ENCODE measurements around the gene SMIM23.
"Not testable (repeated sequence)": the region's sequence is repeated elsewhere in the genome, so short reads cannot be mapped to it uniquely, and the experiment has no call there.

SMIM23 gene

DNA sequence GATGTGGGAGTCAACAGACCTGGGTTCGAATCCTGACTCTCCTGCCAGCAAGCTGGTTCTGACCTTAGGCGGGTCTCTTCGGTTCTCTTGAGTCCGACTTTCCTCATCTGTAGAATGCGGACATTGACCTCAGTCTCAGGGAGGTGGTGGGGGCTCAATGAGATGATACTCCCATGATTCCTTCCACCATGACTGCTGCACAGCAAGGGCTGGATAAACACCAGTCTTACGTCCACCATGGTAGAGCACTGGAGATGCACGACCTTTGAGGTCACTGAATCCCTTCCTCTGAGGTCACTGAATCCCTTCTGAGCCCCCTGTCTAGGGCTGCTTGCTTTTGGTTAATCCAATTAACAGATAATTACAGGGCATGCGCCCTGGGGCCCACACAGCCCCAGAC is 12.5 kb upstream of the SMIM23 start:
- H3K36me3 ChIP-seq (ENCODE audit: control insufficient read depth, insufficient read depth, low read length), result no peaks in the 10 kb centered on the region
- H3K27ac ChIP-seq (ENCODE audit: low read depth, low read length), result no peak overlapping the region
- H3K9me3 ChIP-seq (ENCODE audit: control insufficient read depth, insufficient read depth, low read length), result no peaks in the 10 kb centered on the region
- peaks cover 4% of the 10 kb centered on the region for H3K4me1 ChIP-seq (ENCODE audit: control insufficient read depth, insufficient read depth, low read length)
- H3K9ac ChIP-seq (ENCODE audit: low read depth, low read length), result no peak overlapping the region
- no peaks in the 10 kb centered on the region for H3K27me3 ChIP-seq (ENCODE audit: control insufficient read depth, insufficient read depth, low read length)
- no peak overlapping the region for H3K4me3 ChIP-seq (ENCODE audit: low read depth, low read length)

DNA sequence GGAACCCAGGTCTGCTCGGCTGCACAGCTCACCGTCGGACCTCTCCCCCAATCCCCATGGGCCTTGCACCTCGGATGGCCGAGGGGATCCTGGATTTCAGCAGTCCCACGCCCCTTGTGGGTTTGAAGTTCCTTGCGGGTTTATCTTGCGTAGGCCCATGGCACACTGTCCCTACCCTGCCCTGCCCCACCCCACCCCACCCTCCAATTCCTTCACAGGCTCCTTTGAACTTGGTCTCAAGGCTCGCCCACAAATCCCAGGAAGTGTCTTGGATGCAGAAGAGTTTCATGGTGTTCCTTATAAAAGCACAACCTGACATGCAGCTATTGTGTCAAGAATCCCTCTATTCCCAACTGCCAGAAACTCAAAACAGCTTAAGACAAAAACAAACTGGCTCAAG is 11.2 kb upstream of the SMIM23 start:
- Histone ChIP-seq H3K36me3 (ENCODE audit: control insufficient read depth, insufficient read depth, low read length) (no peaks in the 10 kb centered on the region), H3K9ac (ENCODE audit: low read depth, low read length) (no peak overlapping the region), H3K4me3 (ENCODE audit: low read depth, low read length) (no peak overlapping the region), H3K9me3 (ENCODE audit: control insufficient read depth, insufficient read depth, low read length) (no peaks in the 10 kb centered on the region), H3K4me1 (ENCODE audit: control insufficient read depth, insufficient read depth, low read length) (peaks cover 4% of the 10 kb centered on the region), H3K27ac (ENCODE audit: low read depth, low read length) (no peak overlapping the region), H3K27me3 (ENCODE audit: control insufficient read depth, insufficient read depth, low read length) (no peaks in the 10 kb centered on the region)

DNA sequence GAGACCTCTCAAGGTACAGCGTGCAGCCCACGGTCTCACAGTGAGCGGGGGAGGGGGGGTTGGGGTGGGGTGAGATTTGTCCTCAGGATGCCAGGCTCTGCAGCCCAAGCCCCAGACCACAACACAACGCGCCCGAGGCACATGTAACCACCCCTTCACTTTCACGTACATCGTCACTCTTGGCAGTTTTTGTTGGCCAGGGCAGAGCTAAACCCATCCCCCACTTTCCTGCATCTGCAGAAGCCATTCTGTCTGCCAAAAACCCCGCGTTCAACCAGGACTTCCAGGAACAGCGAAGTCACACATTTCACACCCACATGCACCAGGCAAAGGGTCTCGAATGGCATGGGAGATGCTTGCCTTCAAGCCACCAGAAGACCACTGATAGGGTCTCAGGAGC is 9.4 kb upstream of the SMIM23 start:
- Histone ChIP-seq H3K4me3 (ENCODE audit: low read depth, low read length) (no peak overlapping the region), H3K27me3 (ENCODE audit: control insufficient read depth, insufficient read depth, low read length) (no peaks in the 10 kb centered on the region), H3K36me3 (ENCODE audit: control insufficient read depth, insufficient read depth, low read length) (no peaks in the 10 kb centered on the region), H3K9ac (ENCODE audit: low read depth, low read length) (no peak overlapping the region), H3K4me1 (ENCODE audit: control insufficient read depth, insufficient read depth, low read length) (no peaks in the 10 kb centered on the region), H3K9me3 (ENCODE audit: control insufficient read depth, insufficient read depth, low read length) (no peaks in the 10 kb centered on the region), H3K27ac (ENCODE audit: low read depth, low read length) (no peak overlapping the region)

DNA sequence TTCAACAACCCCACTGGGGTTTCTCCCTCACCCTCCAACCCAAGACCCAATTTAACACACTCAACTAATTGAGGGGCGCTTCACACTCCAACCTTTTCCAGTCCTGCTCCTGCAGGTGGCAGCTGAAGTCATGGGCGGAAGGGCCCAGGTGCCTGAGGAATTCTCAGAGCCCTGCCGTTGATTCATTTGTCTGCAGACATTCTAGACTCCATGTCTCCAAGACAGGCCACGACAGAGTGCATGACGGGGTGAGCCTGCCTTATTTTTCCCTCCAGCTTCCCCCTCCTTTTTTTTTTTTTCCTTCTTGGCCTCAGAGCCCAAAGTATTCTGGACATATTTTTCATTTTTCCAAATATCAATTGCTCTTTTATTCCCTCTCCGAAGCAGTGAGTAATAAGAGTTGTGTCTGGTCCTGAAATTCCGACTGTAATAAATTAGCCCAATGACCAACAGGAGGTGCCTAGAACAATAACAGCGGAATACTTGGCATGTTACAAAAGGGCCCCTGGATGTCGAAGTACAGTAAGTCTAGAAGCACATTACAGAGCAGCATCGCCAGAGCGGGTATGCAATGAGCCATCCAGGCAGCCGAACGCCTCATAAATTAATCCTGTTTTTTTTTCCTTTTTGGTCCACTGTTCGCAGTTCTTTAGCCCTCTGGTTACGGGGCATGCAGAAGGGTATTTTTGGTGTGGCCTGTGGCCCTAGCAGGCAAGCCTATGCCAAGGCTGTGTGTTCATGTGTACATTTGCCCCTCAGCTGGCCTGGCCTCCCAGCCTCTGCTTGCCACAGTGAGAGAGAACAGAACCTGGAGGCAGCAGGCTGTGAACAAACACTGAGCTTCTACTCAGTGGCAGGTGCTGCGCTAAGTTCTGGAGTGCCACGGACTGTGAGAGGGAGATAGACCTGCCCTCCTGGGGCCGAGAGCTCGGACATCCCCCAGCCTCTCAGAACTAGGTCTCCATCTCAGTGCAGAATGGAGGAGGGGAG is 8.6 kb upstream of the SMIM23 start:
- Histone ChIP-seq H3K9me3 (ENCODE audit: control insufficient read depth, insufficient read depth, low read length) (no peaks in the 10 kb centered on the region), H3K36me3 (ENCODE audit: control insufficient read depth, insufficient read depth, low read length) (no peaks in the 10 kb centered on the region), H3K27ac (ENCODE audit: low read depth, low read length) (no peak overlapping the region), H3K27me3 (ENCODE audit: control insufficient read depth, insufficient read depth, low read length) (no peaks in the 10 kb centered on the region), H3K9ac (ENCODE audit: low read depth, low read length) (no peak overlapping the region), H3K4me3 (ENCODE audit: low read depth, low read length) (no peak overlapping the region), H3K4me1 (ENCODE audit: control insufficient read depth, insufficient read depth, low read length) (no peaks in the 10 kb centered on the region)

DNA sequence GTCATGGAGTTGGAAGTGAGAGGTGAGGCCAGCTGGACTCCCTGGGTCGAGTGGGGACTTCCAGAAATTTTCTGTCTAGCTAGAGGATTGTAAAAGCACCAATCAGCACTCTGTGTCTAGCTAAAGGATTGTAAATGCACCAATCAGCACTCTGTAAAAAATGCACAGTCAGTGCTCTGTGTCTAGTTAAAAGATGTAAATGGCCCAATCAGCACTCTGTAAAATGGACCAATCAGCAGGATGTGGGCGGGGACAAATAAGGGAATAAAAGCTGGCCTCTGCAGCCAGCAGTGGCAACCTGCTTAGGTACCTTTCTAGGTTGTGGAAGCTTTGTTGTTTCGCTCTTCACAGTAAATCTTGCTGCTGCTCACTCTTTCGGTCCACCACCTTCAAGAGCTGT is 3.9 kb upstream of the SMIM23 start:
- H3K4me3 ChIP-seq (ENCODE audit: low read depth, low read length); H3K9ac ChIP-seq (ENCODE audit: low read depth, low read length): not testable (repeated sequence)

DNA sequence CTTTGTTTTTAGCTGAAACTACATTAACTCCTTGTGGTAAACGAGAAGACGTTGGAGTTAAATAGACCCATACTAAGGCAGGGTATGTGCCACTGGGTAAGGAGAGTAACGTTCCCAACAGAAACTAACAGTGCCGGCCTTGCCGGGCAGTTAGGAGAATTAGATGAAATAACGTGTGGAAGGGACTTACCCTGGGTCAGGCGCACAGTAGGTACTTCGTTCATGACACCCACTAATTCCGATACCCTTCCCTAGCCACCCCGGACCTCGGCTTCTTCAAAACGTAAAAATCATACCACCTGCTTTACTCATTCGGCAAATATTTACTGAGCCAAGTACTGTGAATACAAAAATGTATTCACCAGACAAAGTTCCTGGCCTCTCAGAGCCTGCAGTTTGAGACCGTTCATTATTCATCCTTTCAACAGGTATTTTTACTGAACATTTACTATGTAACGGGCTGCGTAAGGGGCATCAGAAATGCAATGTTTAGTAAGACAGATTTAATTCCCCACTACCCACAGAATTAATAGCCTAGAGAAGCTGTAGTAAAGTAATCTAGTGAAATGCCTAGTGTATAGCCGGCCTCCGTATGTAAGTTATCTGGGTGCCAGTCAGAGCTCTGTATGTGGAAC is 3.2 kb upstream of the SMIM23 start:
- H3K9ac ChIP-seq (ENCODE audit: low read depth, low read length), result no peak overlapping the region

More for the DNA sequence above, 3.9 kb upstream of the SMIM23 start:
- not testable (repeated sequence) for H3K36me3 ChIP-seq (ENCODE audit: control insufficient read depth, insufficient read depth, low read length); H3K27ac ChIP-seq (ENCODE audit: low read depth, low read length); H3K27me3 ChIP-seq (ENCODE audit: control insufficient read depth, insufficient read depth, low read length); H3K4me1 ChIP-seq (ENCODE audit: control insufficient read depth, insufficient read depth, low read length); H3K9me3 ChIP-seq (ENCODE audit: control insufficient read depth, insufficient read depth, low read length)

DNA sequence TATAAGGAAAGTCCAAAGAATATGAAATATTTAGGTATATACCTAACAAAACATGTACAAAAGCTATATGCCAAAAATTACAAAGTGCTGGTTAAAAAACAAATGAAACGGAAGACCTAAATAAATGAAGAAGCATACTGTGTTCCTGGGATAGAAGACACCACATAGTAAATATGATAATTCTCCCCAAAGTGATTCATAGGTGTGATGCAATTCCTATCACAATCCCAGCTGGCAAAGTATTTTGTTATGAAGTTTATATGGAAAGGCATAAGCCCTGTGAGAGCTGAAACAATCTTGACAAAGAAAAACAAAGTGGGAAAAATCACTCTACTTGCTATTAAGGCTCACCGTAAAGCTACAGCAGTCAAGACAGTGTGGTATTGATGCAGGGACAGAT is 2.6 kb upstream of the SMIM23 start:
- Histone ChIP-seq H3K4me1 (ENCODE audit: control insufficient read depth, insufficient read depth, low read length) (no peaks in the 10 kb centered on the region), H3K4me3 (ENCODE audit: low read depth, low read length) (no peak overlapping the region), H3K9me3 (ENCODE audit: control insufficient read depth, insufficient read depth, low read length) (no peaks in the 10 kb centered on the region), H3K9ac (ENCODE audit: low read depth, low read length) (no peak overlapping the region), H3K27me3 (ENCODE audit: control insufficient read depth, insufficient read depth, low read length) (no peaks in the 10 kb centered on the region), H3K27ac (ENCODE audit: low read depth, low read length) (no peak overlapping the region), H3K36me3 (ENCODE audit: control insufficient read depth, insufficient read depth, low read length) (no peaks in the 10 kb centered on the region)

More for the DNA sequence above, 3.2 kb upstream of the SMIM23 start:
- H3K27me3 ChIP-seq (ENCODE audit: control insufficient read depth, insufficient read depth, low read length), result no peaks in the 10 kb centered on the region
- no peaks in the 10 kb centered on the region for H3K36me3 ChIP-seq (ENCODE audit: control insufficient read depth, insufficient read depth, low read length)
- H3K4me3 ChIP-seq (ENCODE audit: low read depth, low read length), result no peak overlapping the region
- H3K4me1 ChIP-seq (ENCODE audit: control insufficient read depth, insufficient read depth, low read length), result no peaks in the 10 kb centered on the region
- no peaks in the 10 kb centered on the region for H3K9me3 ChIP-seq (ENCODE audit: control insufficient read depth, insufficient read depth, low read length)
- H3K27ac ChIP-seq (ENCODE audit: low read depth, low read length), result no peak overlapping the region

DNA sequence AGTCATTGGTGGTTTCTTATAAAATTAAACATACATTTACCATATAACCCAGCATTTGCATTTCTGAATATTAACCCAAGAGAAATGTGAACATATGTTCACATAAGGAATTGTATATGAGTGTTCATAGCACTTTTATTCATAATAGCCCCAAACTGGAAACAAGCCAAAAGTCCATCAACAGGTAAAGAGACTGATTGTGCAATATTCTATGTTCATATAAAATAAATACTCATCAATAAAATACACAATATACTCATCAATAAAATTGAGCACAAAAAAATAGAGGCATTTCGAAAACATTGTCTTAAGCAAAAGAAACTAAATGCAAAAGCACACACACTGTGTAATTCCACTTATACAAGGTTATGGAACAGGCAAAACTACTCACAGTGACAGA is 3.7 kb downstream of the SMIM23 start:
- Histone ChIP-seq H3K27me3 (ENCODE audit: control insufficient read depth, insufficient read depth, low read length) (no peaks in the 10 kb centered on the region), H3K27ac (ENCODE audit: low read depth, low read length) (no peak overlapping the region), H3K36me3 (ENCODE audit: control insufficient read depth, insufficient read depth, low read length) (no peaks in the 10 kb centered on the region), H3K4me1 (ENCODE audit: control insufficient read depth, insufficient read depth, low read length) (no peaks in the 10 kb centered on the region), H3K9ac (ENCODE audit: low read depth, low read length) (no peak overlapping the region), H3K4me3 (ENCODE audit: low read depth, low read length) (no peak overlapping the region), H3K9me3 (ENCODE audit: control insufficient read depth, insufficient read depth, low read length) (no peaks in the 10 kb centered on the region)

DNA sequence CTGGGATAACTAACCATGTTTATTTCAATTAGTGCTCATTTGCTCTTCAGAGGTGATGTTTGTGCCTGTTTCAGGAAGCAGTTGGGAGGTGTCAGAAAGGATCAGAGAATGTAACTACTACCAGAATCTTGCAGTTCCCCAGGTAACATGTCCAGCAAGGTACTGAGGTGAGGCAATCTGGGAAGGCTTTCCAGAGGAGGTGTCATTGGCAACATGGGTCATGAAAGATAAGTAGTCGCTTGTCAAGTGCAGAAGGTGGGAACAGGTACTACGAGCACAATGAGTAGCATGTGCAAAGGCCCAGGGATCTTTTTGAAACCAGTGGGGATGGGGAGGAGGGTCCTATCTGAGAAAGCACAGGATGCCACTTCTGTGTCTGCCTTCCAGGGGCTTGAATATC is 4.8 kb downstream of the SMIM23 start:
- no peak overlapping the region for H3K27ac ChIP-seq (ENCODE audit: low read depth, low read length)
- H3K4me1 ChIP-seq (ENCODE audit: control insufficient read depth, insufficient read depth, low read length), result no peaks in the 10 kb centered on the region
- no peak overlapping the region for H3K9ac ChIP-seq (ENCODE audit: low read depth, low read length)
- H3K27me3 ChIP-seq (ENCODE audit: control insufficient read depth, insufficient read depth, low read length), result no peaks in the 10 kb centered on the region
- H3K36me3 ChIP-seq (ENCODE audit: control insufficient read depth, insufficient read depth, low read length), result no peaks in the 10 kb centered on the region
- H3K9me3 ChIP-seq (ENCODE audit: control insufficient read depth, insufficient read depth, low read length), result no peaks in the 10 kb centered on the region
- no peak overlapping the region for H3K4me3 ChIP-seq (ENCODE audit: low read depth, low read length)

DNA sequence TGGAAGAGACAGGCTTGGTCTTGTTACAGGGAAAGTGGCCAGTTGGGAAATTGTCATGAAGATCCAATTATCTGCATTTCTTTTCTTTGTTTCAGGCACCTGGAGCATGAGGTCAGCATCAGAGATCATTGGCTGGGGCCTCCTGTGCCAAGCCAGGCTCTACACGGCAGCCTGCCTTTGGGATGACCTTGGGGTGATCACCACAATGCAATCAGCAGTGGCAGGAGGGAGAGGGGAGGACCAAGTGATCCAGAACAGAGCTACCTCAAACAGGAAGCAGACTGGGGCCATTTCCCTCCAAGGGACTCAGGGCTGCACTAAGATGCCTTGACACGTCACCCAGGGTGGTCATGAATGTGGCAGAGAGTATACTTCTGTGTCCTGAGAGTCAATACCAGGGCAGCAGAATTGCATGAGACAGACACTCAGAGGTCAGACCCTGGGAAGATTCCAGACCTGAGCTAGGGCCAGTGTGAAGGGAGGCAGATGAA is 8.9 kb downstream of the SMIM23 start:
- Histone ChIP-seq H3K27ac (ENCODE audit: low read depth, low read length) (no peak overlapping the region), H3K9ac (ENCODE audit: low read depth, low read length) (no peak overlapping the region), H3K4me1 (ENCODE audit: control insufficient read depth, insufficient read depth, low read length) (no peaks in the 10 kb centered on the region), H3K36me3 (ENCODE audit: control insufficient read depth, insufficient read depth, low read length) (no peaks in the 10 kb centered on the region), H3K4me3 (ENCODE audit: low read depth, low read length) (no peak overlapping the region), H3K9me3 (ENCODE audit: control insufficient read depth, insufficient read depth, low read length) (no peaks in the 10 kb centered on the region), H3K27me3 (ENCODE audit: control insufficient read depth, insufficient read depth, low read length) (no peaks in the 10 kb centered on the region)

DNA sequence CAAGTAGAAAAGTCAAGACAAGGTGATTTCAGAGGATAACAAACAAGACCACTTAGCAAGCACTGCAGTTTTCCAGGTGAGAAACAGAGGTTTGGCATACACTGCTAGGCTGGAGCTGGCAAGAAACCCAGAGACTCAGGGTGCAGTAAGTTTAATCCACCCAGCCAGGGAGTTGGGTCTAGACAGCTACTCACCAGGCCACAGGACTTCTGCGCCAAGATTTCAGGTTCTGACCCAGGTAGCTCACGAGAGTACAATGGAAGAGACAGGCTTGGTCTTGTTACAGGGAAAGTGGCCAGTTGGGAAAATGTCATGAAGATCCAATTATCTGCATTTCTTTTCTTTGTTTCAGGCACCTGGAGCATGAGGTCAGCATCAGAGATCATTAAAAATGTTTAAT is 9.8 kb downstream of the SMIM23 start:
- H3K9ac ChIP-seq (ENCODE audit: low read depth, low read length), result no peak overlapping the region
- no peaks in the 10 kb centered on the region for H3K27me3 ChIP-seq (ENCODE audit: control insufficient read depth, insufficient read depth, low read length)
- H3K9me3 ChIP-seq (ENCODE audit: control insufficient read depth, insufficient read depth, low read length), result no peaks in the 10 kb centered on the region
- no peaks in the 10 kb centered on the region for H3K36me3 ChIP-seq (ENCODE audit: control insufficient read depth, insufficient read depth, low read length)
- H3K4me1 ChIP-seq (ENCODE audit: control insufficient read depth, insufficient read depth, low read length), result no peaks in the 10 kb centered on the region
- no peak overlapping the region for H3K4me3 ChIP-seq (ENCODE audit: low read depth, low read length)
- H3K27ac ChIP-seq (ENCODE audit: low read depth, low read length), result no peak overlapping the region

Measured in HUES48 (cell line).